Measurements from ENCODE around the gene ZNF565.
"Not testable (repeated sequence)": the region's sequence is repeated elsewhere in the genome, so short reads cannot be mapped to it uniquely, and the experiment has no call there.

Gene ZNF565

DNA sequence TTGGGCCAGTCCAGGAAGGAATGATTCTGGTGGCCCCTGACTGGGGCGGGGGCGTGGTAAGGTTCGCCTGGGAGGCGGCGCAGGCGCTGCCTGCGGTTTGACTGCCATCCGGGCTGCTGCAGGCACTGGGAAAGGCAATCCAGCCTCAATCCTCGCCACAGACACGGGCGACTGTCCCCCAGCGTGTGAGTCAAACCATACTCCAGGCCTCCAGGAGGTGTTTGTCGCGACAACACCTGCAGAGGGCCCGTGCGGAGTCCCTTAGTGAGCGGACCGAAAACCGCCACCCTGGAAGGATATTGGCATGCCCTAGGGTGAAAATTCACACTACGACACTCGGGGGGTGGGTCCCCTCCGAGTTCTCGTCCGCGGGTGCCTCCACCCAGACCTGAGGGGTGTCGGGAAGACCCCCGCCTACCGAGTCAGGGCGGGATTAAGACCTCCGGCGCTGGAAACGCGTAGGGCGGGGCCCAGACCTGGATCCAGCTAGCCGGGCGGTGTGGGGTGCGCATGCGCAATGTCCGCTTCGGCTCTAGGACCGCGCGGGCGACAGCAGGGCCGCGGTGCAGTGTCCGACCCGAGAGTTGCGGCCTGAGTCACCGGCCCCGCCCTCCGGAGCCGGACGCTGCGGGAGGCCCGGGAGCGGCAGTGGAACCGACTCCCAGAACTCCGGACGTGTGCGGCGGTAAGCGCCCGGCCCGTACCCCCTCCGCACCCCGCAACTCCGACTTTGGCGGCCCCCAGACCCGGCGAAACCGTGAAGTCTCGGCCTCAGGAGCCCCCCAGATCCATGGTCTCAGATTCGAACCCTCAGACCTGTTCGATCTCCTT, 74.8 kb downstream of the ZNF565 start, which contains the start of gene CAPNS1:
TSS of gene CAPNS1 (plus strand) at position 594 of the 831 bp plus-strand sequence. CDS start 946 bp downstream, outside the sequence.
- peak; percentile 97 for DNase-seq (ENCODE audit: low read depth)
- TF ChIP-seq, protein P1, sequence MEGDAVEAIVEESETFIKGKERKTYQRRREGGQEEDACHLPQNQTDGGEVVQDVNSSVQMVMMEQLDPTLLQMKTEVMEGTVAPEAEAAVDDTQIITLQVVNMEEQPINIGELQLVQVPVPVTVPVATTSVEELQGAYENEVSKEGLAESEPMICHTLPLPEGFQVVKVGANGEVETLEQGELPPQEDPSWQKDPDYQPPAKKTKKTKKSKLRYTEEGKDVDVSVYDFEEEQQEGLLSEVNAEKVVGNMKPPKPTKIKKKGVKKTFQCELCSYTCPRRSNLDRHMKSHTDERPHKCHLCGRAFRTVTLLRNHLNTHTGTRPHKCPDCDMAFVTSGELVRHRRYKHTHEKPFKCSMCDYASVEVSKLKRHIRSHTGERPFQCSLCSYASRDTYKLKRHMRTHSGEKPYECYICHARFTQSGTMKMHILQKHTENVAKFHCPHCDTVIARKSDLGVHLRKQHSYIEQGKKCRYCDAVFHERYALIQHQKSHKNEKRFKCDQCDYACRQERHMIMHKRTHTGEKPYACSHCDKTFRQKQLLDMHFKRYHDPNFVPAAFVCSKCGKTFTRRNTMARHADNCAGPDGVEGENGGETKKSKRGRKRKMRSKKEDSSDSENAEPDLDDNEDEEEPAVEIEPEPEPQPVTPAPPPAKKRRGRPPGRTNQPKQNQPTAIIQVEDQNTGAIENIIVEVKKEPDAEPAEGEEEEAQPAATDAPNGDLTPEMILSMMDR (conservative IDR thresholded peaks at IDR 0.05; ENCODE audit: low read depth, low read length) = no peak
- peak within 1 kb of the TSS; percentile 75 for H3K4me3 ChIP-seq (ENCODE audit: low read depth, low read length)

- peak overlapping the region; percentile 75 for H3K4me3 ChIP-seq (ENCODE audit: low read depth, low read length)
- no peak for DNase-seq (ENCODE audit: low read depth)
- TF ChIP-seq, protein P1 (conservative IDR thresholded peaks at IDR 0.05; ENCODE audit: low read depth, low read length) = no peak
Observed at GRCh38 chr19:36139120-36139472, 75.4 kb downstream of the ZNF565 start.

DNA sequence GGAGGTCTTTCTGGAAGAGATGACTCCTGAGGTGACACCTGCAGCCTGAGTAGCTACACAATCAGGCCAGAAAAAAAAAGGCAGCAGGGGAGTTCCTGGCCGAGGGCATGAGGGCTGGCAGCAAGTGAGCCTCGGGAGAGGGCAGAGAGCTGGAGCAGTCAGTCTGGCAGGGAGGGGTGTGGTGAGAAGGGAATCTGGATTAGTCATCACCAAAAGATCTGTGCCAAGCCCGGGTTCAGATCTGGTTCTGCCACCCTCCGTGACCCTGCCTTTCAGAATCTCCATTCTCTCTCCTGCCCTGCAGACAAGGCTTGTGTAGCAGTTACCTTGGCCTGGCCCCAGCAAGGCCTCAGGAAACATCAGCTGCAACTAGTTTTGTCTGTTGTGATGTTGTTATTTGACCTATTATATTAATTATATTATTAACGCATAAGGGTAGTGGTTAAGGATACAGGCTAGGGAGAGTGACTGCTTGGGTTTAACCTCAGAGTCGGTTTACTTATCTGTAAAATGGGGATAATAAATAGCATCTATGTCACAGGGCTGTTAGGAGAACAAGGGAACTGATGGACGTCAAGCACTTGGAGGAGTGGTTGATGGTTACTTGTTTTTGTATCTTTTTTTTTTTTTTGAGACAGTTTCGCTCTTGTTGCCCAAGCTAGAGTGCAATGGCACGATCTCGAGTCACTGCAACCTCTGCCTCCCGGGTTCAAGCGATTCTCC, 77.3 kb downstream of the ZNF565 start:
- DNase-seq (ENCODE audit: low read depth) = peak; percentile 37
- H3K4me3 ChIP-seq (ENCODE audit: low read depth, low read length) = no peak overlapping the region
- TF ChIP-seq, protein P1 (conservative IDR thresholded peaks at IDR 0.05; ENCODE audit: low read depth, low read length) = no peak

DNA sequence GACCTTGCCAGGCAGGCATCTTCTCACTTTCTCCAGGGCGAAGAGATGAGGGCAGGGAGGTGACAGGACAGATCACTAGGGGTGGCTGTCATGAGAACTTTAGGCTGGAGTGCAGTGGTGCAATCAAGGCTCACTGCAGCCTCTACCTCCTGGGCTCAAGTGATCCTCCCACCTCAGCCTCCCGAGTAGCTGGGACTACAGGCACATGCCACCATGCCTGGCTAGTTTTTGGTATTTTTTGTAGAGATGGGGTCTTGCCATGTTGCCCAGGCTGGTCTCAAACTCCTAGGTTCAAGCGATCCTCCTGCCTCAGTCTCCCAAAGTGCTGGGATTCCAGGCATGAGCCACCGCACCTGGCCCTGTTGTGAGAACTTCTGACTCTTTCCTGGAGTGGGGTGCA, 79.6 kb downstream of the ZNF565 start:
- H3K4me3 ChIP-seq (ENCODE audit: low read depth, low read length); DNase-seq (ENCODE audit: low read depth): not testable (repeated sequence)

All from choroid plexus epithelial cell (primary cell).